HG03558 (cell line): Measurements from ENCODE around the gene INTS1.

Experiments used
- ATAC-seq: cut with Tn5 transposase; IDR thresholded peaks from one replicate; pipeline ENCODE4 v1.9.1; 2021; ENCODE audit warnings: moderate number of reproducible peaks; ENCODE audit not compliant: unreplicated experiment; ENCODE audit errors: extremely low read depth

INTS1 gene

DNA sequence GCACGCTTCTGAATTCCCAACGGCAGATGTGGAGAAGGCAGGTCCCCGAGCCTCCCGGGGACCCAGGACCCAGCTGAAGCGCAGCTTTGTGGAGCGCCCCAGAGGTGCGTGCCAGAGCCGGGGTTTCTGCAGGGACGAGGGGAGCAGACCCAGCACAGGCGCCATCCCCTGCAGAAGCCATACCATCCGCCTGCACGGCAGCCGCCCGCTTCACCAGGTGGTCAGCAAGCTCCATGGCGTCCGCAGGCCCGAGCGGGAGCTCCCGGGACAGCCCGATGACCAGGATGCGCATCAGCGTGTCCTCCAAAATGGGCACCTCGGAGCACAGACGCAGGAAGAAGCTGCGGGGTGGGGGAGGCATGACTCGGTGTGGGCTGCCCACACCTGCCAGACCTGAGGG lies 10.6 kb downstream of the INTS1 start:
- no peak for ATAC-seq

DNA sequence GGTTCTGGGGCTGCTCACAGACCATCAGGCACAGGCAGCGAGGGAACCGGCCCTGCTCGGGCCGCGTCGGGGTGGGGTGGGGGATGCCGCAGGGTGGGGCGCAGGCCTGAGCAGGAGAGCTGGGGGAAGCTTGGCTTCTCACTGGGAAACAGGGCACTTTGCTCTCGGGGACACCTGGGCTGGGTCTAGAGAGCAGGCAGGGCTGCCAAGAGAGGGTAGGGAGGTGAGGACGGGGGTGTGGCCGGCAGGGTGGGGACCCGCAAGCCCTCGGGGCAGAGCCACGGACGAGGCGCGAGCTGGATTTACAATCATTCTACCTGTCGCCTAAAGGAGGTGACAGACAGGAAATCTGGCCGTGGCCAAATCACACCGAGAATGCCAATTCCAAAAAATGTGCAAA lies 11.1 kb downstream of the INTS1 start:
- ATAC-seq: no peak

DNA sequence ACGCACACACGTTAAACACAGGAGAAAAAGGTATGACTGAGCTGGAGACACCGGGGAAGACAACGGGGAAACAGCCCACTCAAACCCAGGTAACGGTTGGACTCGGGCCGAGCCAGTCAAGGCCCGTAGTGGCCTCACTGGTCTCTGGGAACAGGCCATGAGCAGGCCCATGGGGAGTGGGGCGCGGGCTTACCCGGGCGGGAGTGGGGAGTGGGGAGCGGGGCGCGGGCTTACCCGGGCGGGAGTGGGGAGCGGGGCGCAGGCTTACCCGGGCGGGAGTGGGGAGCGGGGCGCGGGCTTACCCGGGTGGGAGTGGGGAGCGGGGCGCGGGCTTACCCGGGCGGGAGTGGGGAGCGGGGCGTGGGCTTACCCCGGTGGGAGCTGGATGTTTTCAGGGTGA lies 11.5 kb downstream of the INTS1 start:
- ATAC-seq: no peak

DNA sequence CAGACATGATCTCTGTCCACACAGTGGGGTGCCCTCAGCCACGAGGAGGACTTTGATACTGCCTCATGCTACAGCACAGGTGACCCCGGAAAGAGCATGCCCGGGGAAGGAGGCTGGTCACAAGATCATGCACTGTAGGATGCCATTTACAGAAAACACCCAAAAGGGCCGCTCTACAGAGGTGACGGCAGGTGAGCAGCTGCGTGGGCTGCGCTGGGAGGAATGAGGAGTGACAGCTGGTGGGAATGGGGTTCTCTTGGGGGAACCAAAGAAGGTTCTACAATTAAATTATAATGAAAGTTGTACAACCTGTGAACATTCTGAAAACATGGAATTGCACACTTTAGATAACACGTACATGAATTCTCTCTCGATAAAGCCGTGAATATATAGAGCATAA lies 12.0 kb downstream of the INTS1 start:
- no peak for ATAC-seq

DNA sequence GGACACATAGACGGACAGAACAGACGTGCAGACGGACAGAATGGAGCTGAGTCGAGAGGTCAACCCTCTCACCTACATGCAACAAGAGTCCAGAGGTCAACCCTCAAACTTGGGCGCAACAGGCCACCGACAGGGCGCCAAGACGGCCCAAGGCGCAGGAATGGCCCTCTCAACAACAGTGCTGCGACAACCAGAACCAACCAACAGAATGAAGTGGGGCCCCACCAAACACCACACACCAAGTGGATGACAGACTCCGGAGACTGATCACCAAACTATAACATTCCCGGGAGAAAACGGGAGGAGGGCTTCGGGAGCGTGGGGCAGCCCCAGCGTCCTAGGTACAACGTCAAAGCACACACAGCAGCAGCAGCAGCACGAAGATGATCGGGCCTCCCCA lies 13.4 kb downstream of the INTS1 start:
- no peak for ATAC-seq

DNA sequence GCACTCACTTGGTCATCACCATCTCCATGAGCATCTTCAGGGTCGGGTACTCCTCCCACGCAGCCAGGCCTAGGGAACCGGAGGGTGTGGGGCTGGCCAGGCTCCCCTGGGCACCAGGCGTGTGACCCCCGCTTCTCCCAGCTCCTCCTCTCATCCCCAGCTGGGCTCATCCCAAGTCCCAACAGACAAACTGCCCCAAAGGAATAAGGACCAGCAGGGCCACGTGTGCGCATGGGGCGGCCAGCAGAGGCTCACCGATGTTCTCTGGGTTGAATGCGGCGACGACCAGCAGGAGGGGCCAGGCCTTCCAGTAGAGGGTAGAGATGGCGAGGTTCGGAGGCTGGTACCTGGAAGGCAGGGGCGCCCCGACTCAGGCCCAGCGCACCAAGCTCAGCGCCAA lies 14.9 kb downstream of the INTS1 start:
- ATAC-seq: no peak

DNA sequence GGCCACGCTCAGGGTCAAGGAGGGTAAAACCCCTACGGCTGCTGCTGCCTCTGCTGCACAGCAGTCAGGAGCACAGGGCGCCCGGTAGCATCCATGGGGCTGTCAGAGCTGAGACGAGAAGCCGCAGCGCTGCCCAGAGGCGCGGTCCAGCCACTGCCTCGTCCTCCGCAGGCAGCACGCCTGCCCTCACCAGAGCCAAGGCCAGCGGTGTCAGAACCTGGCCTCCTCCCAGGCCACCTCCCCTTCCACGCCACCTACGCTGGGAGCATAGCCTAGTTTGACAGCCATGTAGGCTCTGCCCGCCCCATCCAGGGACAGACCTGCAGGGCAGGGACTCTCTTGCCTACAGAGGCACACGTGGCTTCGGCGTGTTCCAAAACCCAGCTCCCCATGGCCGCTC lies 16.2 kb downstream of the INTS1 start:
- no peak for ATAC-seq

DNA sequence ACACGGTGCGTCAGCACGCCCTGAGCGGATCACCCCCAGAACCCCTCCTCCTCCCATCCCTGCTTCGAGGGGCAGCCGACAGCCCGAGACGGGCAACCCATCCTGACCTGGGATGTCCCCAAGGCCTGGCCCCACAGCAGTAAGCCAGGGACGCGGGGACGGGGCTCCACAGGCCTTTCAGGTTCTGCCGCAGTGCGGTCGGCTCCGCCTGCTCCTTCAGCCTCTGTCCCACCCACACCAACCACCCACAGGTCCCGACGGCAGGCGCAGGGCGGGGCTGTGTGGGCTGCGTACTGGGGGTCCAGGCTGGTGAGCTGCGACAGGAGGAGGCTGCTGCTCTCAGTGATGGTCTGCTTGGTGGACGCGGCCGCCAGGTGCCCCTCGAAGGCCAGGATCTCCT lies 16.7 kb downstream of the INTS1 start:
- no peak for ATAC-seq

DNA sequence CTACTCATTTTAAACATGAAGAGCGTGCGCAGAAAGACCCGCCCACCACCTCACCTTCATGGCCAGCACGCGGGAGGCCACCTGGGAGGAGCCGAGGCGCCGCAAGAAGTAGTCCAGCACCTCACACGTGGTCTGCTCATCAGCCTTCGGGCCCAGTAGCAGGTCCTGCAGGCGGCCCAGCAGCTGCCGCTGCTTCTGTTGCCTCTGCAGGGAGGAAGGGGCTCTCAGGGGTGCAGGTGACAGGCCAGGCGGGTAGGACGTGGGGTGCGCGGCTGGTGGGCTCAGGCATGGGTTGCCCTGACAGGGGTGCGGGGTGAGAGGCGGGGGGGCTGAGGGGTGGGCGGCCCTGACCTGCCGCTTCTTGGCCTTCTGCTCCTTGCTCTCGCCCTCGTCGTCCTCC lies 17.6 kb downstream of the INTS1 start:
- no peak for ATAC-seq

DNA sequence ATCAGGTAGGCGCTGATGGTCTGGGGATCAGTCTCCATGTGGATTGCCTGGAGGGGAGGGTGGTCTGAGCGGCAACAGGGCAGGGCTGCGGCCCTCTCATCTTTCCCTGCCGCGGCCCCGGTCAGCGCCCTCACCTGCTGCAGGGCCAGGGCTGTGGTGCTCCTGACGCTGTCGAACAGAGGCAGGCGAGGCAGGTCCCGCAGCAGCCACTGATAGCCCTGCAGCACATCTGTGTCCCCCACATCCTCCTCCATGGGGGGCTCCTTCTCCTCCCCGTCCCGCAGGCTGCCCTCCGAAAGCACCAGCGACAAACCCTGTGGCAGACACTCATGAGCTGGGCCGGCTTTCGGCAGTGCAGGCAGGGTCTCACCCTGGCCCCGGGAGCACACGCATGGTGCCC lies 19.0 kb downstream of the INTS1 start:
- no peak for ATAC-seq

DNA sequence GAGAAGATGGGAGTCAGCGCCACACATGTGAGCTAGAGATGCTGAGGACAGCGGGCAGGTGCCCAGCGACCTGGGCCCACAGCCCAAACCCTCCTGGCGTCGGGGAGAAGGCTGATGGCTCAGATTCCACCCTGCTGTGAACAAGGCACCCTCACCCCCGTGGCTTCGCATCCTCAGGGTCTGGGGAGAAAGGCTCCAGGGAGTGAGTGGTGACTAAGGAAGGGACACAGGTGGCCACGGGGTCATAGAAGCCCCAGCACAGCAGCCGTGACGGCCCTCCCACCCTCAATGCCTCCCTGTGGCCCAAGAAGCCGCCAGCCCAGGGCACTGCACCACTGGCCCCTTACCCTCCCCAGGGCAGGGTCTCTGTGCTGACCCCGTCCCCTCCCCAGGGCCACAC lies 19.6 kb downstream of the INTS1 start:
- ATAC-seq: no peak

DNA sequence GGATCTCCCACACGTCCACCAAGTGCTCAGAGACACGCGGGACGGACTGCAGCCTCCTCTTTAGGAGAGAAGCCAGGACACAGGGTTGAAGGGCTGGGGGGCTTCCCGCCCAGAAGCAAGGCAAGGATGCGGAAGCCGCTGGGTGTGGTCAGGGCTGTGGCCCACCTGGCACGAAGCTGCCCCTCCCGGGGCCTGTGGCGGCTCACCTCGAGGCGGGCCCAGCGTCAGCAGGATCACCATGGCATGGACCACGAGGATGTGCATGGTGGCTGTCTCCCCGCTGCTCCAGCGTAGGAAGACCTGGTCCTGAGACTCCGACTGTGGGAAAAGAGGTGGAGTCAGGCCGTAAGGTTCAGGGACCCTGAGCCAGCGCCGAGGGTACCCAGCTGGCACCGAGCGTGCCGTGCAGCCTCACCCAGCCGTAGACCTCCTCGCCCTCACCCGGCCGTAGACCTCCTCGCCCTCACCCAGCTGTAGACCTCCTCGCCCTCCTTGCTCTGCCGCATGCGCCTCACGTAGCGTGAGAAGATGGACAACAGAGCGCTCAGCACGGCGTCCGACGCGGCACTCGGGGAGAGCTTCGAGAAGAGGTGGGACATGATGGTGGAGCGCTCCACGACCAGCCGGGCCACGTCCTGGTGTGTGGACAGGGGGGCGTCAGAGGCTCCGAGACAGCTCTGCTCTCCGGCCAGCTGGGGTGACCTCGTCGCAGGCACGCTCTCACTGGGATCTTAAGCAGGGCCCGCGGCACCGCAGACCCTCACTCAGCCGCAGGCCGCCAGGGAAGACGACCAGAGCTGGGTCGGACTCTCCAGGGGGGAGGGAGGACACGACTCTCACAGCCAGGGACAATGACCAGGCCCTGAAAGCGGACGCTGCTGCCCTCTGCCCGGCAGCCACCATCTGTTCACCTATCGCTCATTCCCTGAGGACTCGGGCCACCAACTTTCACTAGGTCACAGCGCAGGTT lies 20.4 kb downstream of the INTS1 start:
- no peak for ATAC-seq

DNA sequence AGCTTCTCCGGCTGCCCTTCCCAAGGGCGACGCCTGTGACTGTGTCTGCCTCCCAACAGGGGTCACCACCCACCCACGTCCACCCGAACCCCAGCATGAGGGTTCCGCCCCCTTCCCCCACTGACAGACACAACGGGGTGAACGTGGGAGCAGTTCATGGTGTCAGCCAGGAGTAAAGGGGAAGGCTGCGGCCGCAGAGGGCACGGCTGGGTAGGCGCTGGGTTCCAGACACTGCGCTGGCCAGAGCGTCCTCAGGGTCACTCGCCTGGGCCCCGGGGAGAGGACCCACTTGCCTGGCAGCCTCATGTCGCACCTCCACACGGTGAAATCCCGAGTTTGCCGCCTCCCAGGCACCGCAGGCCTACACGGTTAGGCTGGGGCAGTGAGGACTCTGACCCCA lies 21.1 kb downstream of the INTS1 start:
- ATAC-seq: no peak

DNA sequence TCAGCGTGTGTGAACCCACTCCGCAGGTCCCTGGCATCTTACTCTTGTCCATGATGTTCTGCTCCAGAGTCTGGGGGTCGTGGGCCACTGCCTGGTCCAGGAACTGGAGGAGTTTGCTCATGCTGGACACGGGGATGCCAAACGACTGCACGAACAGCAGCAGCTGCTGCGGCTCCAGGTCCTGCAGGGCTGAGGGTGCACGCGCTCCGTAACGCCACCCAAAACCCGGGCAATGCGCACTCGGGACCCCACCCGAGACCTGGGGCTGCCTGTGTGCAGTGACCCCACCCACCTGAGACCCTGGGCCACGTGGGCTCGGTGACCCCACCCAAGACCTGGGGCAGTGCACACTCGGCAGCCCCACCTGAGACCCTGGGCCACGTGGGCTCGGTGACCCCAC lies 22.9 kb downstream of the INTS1 start:
- ATAC-seq: no peak

DNA sequence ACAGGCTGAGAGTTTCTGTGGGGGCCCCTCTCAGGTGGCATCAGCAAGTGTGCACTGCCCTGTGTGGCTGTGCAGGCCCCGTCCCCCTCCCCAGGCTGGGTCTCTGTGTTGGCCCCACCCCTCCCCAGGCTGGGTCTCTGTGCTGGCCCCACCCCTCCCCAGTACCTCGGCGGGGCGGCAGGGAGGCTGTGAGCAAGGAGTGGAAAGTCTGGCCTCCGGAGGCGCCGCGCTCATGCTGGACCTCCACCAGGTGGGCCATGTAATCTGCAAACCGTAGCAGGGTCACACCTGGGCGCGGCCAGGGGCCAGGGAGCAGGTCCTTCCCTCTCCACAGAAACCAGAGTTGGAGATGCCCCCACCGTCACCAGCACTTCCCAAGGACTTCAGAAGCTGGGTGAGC lies 23.5 kb downstream of the INTS1 start:
- no peak for ATAC-seq

DNA sequence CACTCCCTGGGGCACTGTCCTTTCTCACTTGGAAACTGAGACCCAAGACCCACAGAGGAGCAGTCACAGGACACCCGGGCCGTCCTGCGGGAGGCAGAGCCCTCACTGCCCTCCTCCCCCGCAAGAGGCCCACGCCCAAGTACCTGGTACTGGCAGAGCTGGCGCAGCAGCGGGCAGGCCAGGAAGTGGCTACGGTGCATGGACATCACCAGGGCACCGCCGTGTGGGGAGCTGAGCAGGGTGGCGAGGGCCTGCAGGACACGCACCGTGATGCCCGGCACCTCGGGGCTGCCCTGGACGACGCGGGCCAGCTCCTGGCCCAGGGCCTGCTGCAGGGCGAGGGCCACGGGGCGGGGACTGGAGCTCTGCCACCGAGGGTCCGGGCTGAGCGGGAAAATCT lies 24.9 kb downstream of the INTS1 start:
- no peak for ATAC-seq

DNA sequence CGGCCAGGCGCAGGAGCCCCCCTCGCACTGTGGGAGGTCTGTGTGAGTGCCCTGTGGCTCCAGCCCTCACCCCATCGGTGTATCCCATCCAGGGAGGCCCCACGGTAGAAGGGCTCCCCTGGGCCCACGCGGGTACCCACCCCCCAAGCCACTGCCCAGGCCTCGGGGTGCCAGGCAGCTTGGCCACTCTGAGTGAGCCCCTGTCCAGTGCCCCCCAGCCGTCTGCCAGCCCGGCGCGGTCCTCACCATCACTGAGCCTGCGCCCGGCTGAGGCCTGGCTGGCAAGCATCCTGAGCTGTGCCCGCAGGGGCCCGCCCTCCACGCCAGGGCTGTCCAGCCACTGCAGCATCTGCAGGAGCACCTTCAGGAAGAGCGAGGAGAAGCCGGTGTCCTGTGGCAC lies 25.7 kb downstream of the INTS1 start:
- ATAC-seq: no peak

DNA sequence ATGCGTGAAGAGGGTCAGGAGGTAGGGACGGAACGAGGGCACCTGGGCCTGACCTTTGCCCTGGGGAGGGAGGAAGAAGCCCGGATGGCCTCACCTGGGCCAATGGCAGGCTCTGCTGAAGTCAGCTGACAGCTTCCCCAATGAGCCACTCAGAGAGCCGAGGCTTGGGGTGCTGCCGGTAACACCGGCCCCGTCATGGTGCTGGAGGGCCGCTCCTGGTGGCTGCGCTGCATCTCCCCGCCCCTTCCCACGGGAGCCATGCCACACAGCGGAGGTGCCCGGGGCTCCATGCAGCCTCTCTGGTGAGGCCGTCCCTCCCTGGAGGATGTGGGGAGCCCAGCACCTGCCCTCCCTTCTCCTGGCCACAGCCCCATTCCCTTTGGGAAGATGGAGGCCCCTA lies 27.3 kb downstream of the INTS1 start:
- no peak for ATAC-seq

DNA sequence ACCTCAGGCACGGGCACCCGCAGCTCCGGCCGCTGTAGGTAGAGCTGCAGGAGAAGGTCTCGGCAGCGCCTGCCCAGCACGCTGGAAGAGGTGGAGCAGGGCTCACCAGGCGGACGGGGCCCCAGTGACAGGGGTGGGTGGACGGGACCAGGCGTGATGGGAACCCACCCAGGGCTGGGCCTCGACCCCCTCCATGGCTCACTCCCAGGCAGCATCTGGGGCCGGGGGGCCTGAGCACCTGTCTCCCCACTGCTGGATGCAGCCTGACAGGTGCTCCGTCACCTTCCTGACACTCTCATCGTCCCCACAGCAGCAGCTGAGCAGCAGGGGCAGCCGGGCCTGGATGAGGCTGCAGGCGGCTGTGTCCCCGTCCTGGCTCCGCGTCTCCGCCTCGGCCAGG lies 28.2 kb downstream of the INTS1 start:
- ATAC-seq: no peak

DNA sequence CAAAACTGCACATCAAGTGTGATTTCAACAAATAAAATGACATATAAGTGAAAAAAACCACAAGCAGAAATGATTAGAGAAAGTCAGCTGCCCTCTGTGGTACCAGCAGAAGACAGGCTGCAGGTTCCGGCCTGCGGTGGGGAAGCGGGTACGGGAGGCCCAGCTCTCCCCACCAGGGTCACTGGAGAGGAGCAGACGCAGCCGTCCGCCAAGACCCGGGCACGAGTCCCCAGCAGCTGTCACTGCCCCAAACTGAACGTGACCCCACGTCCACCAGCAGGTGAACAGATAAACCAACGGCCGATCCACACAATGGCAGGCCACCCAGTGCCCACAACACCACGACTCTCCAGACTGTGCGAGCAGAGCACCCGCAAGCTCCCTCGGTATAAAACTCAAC lies 28.8 kb downstream of the INTS1 start:
- ATAC-seq: no peak

DNA sequence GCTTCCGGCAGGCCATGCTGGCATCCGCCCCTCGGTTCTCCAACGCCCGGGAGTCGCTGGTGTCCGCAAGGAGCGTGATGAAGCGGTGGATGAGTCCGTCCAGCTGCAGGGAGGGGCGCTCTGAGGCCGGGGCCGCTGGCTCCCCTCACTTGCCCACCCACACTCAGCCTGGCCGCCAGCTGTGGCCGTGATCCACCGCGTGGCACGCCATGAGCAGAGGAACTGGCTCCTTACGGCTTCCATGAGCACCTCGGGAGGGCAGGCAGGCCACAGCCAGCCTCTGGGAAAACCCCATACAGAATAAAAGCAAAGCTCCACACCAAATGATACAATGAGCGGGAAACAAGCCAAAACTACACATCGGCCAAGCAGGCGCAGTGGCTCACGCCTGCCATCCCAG lies 29.5 kb downstream of the INTS1 start:
- ATAC-seq: no peak

DNA sequence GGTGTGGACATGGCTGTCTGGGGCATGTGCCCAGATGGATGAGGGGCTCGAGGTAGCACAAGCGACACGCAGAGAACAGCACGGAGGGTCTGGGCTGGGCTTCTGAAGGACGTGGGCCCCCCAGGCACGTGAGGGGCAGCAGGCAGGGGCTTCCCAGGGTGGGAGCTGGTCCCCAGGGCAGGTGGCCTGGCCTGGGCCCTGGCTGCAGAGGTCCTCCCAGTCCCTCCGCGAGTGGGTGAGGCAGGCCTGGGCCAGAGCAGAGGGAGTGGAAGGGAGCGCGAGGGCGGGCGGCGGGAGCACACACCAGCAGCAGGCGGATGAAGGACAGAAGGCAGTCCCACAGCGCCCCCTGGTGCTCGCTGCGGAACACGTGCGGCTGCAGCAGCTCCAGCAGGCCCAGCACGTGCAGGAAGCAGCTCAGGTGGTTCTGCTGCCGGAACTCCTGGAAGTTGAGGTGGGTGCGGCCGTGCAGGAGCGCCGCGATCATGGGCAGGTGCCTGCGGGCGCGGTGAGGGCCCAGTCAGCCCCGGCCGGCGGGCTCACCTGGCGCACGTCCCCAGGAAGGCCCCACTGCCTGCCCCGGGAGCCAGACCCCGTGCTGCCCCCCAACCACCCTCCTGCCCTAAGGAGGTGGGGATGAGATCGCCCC lies 30.2 kb downstream of the INTS1 start:
- ATAC-seq: no peak
